HG03139 (cell line): ENCODE results near the gene DDX20.
"Not testable (repeated sequence)": the region's sequence is repeated elsewhere in the genome, so short reads cannot be mapped to it uniquely, and the experiment has no call there.

Experiments used
- ATAC-seq: cut with Tn5 transposase; IDR thresholded peaks from one replicate; pipeline ENCODE4 v1.9.1; 2021; ENCODE audit not compliant: unreplicated experiment

The DDX20 gene

GRCh38 chr1:111732718-111733117 is 23.0 kb upstream of the DDX20 start:
- no peak for ATAC-seq

- ATAC-seq = no peak
Observed at GRCh38 chr1:111733183-111733991, 22.3 kb upstream of the DDX20 start.

DNA sequence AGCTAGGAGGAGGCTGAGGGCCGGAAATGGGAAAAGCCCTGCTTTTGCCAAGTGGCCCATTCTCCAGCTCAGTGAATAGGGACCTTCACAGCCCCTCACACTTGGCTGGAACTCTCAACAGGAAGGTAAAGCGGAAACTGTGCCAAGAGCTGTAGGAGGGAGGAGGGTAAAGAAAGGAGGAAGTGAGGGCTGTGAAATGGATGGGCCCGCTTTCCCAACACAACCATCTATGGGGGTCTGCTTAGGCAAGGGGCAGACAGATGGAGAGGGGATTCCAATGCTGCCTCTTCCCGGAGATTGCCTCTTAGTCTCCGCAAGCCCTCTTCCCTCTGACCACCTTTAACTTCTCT is 21.7 kb upstream of the DDX20 start:
- ATAC-seq = no peak

GRCh38 chr1:111734426-111734825 is 21.3 kb upstream of the DDX20 start:
- no peak for ATAC-seq

GRCh38 chr1:111734856-111735255 is 20.8 kb upstream of the DDX20 start:
- no peak for ATAC-seq

DNA sequence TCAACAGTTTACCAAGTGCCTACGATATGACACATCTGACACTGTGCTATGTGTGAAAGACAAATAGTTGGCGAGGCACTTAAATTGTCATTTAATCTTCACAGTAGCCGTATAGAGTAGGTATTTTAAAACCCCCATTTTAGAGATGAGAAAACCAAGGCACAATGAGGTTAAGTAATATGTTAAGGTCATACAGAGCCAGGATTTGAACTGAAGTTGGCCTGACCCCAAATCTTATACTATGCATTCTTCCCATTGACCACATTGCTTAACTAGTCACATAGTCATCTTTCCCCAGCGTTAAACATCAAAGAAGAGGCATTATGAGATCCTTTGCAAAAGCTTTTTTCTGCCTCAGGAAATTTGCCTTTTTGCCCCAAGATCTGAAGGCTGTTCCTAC is 20.4 kb upstream of the DDX20 start:
- no peak for ATAC-seq

DNA sequence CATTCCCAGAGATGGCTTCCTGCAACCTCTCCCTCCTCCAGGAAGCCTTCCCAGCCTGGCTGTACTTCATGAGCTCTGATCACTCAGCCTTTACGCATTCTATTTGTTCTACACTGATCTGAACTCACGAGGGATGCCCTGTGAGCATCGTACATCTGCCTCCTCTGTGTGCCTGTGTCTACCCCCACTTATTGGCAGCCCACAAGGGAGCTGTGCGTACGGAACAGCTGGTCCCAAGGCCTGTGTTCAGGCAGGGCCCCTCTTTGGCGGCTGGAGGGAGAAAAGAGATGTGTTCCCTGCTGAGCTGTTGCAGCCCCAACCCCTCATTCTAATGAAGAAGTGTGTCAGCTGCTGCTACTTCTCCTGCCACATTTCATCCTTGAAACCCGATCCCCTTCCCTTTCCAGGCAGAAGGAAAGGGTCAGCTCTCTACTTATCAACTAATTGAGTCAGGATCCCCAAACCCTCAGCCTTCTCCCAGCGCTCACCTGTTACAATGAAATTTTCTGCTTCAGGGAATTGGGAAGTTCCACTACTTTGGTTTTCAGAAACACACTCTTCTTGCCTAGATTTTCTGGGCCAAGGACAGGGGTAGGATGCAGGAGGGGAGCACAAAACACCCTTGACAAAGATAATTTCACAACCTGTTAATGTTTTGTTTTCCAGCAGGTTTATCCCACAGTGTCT is 19.7 kb upstream of the DDX20 start:
- ATAC-seq = no peak

DNA sequence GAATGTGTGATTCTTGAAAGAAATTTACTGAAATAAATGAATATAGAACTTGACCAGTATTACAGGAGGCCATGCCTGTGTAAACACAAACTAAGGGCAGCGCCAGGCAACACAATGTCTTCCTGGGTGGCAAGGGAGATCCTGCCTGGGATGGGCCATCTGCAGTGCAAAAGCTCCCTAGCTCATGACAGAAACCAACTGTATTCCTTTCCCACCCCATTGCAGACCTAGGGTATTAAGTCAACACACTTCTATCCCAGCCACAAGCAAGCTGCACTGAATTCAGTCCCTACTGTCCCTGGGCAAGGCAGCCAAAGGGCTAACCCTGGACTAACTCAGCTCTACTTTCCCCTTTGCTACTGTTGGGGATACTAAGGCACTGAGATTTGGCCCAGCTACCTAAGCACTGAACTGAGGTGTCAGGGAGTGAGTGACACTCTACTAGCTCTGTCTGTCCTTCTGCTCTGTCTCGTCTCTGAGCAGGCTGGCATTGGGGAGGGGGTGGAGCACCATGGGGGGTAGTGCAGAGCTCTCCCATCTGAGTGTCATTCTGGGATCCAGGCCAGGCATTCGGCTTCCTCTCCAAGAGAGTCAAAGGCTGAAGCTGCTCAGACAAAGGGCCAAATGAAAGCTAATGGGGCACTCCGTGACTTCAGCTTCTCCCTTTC is 19.0 kb upstream of the DDX20 start:
- no peak for ATAC-seq

- no peak for ATAC-seq
Observed at GRCh38 chr1:111737216-111738132, 18.2 kb upstream of the DDX20 start.

- ATAC-seq = no peak
Observed at GRCh38 chr1:111738133-111738435, 17.6 kb upstream of the DDX20 start.

DNA sequence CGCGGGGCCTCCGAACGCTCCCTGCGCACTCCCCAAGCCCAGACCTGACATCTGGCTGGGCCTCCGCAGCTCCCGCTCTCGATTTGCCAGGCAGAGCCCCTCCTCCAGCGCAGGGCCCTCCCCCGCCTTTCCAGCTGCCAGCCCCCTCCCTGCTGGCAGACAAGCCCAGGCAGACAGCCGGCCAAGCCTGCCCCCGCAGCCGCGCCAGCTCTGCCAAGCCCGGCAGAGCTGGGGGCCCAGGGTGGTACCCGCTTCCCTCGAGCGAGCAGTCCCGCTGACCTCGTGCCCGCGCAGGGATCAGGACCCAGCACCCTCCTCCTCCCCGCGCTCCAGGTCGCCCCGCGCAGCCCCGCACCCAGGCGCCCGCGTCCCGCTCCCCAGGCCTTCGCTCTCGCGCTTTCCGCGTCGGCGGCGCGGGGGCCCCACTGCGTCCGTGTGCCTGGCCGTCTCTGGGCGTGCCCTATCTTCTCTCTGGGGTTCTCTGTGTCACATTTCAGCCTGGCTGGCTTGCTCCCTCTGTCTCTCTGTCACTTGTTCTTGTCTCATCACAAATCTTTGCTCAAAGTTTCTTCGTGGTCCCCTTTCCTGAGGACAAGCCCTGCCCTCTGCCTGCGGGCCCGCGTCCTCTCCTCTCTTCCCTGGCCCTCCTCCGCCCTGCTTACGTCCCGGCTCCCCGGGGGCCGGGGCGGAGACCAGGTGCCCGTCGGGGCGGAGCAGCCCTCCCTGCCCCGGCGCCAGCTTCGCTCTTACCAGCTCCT is 17.1 kb upstream of the DDX20 start:
- ATAC-seq = peak; percentile 39

DNA sequence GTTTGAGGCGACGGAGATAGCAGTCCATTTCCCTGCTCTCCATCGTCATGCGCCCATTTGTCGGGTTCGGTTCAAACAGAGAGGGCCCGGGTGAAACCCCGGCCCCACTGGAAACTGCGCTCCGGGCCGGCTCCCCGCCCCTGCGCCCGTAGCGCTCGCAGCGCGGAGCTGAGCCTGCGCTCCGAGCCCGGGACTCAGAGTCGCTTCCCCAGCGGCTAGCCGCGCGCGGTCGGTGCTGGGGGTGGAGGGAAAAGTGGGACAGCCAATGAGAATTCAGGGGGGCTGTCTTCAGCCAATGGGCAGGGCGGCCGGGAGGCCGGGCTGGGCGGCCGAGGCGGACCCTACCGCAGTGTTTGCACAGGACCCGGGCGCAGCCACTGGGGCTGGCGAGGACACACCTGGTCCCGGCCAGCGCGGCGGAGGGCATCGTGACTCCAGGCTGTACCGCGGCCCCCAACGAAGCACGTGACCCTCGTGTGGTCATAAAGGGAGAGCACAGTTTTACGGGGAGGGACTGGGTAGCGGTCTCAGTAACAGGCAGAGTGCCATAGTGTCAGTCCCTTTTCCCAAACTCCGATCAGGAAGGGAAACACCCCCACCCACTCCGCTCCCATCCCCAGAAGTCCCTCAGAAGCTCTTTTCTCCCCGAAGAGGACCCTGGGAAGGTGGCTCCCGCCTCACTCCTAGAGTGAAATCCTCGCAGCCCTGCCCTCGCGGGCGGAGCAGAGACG is 16.3 kb upstream of the DDX20 start, which contains the start of gene INKA2:
Gene INKA2 (minus strand): TSS at position 202 of the 731 bp plus-strand sequence. CDS start 153 bp downstream, at position 49.
- ATAC-seq = peak; percentile 80

DNA sequence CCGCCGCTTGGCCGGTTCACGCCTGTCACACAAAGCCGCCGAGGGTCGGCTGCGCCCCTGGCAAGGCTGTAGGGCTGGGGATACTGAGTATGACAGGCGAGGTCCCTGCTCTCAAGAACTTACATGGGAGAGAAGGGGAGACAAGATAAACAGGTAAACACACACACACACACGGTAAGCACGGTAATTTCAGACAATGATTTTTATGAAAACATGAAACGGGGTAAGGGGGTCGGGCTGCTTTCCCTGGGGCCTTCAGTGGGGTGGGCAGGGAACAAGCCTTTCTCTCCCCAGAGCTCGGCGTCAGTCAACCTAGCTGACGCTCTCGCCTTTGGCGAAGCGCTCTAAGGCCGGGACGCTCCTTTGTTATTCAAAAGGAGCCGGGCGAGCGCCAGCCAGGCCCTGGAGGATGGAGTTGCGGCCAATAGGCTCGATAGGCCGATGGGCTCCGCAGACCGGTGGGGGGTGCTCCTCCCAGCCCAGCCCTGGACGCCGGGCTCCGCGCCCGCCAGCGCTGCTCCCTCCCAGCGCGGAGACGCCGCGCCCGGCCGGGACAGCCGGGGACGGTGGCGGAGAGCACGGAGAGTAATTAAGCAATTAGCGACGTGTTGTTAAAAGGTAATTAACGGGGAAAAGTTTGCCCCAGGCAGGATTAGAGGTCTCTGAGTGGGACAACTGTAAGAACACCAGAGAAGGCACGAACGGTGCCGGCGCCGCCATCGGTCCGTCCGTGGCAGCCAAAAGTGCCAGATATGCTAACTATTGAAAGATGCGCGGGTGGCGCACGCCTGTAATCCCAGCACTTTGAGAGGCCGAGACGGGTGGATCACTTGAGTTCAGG is 15.6 kb upstream of the DDX20 start:
- ATAC-seq = no peak

- not testable (repeated sequence) for ATAC-seq
Observed at GRCh38 chr1:111742292-111742691, 13.4 kb upstream of the DDX20 start.

- ATAC-seq = no peak
Observed at GRCh38 chr1:111742938-111743549, 12.7 kb upstream of the DDX20 start.

DNA sequence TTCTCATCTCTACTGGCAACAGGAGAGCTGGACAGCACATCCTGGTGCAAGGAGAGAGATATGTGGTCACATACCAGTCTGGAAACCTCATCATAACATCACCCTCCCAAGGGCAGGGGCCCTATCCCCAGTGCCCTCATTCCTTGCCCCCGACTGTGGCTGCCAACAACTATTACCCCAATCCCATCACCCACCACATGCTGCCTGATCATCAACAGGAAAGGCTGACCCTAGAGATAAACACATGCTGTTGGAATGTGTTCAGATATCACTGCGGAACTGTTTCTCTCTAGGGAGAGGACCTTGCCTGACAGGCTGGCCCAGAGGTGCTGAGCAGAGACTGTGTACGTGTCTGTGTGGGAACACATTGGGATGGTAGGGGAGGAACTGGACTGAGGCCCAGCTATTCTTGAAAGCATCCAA is 12.0 kb upstream of the DDX20 start:
- ATAC-seq = no peak

DNA sequence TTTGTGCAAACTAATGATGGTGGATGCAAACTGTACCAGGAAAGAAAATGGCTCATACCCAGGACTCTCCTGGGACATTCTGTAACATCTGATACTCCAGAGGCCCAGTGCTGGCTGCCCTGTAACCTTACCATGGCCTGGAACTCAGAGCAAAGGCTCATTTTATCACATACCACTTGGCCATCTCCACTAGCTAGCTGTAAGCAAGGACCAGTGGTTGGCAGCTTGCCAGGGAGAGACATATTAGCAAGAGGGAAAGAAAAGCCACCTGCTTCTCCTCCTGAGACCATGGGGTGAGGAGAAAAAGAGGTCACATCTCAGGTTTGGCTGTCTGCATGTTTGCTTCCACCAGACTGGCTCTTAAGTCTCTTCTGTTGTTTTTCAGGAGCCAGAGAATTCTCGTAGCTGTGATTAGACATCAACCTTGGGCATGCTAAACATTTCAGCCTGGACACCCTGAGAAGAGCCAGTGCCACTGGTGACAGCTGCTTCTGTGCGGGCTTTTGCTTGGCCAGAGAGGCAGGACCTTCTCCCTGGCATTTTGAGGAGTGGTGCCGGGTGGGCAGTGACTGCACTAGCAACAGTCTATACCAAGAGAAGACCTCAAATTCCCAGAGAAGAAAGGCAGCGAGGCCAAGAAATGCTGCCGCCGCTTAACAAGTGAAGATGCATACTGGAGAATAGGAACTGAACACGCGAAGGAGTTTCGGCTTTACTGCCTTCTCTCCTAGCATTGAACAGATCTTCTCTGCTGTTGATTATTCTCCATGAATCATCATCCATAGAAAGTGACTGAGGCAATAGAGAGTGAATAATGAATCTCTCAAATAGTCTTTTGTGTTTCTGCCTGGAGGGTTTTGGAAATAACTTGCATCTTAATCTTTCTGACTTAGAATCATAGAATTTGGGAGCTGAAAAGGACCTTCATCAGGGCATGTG is 9.8 kb upstream of the DDX20 start:
- no peak for ATAC-seq
